Pancreas (tissue), 10 donors: ENCODE results near the gene IL17C. TPM values are rescaled to one million over a fixed set of nuclear protein-coding genes. Genes with fewer than 3 reads are reported as not detected.

Experiments
- ATAC-seq, 4 donors: fragments of 200-7000 bp; cut with Tn5 transposase; one replicate each; pipeline versions ENCODE4 v1.8.0 to v1.9.1; 2020; ENCODE audit warnings: mild to moderate bottlenecking in 4 of 4, moderate library complexity in 4 of 4
- DNase-seq, 6 donors: peaks; one replicate each; pipeline ENCODE4 v3.0.0-alpha.2; 2020
- FAIRE-seq: peaks from 2 replicates; lab custom pipeline; 2012; peaks lifted over from hg19 to GRCh38; lab: Jason Lieb, UNC
- H3K27ac ChIP-seq, 4 donors: fragments of 200-600 bp; sonication (generic); 1 replicate in 3 of 4; 2 replicates in 1 of 4; pipeline versions ENCODE4 v1.5.0 to v1.8.0; 2020
- H3K27me3 ChIP-seq, 4 donors: fragments of 200-600 bp; one replicate each; pipeline ENCODE4 v1.8.0; 2021
- H3K36me3 ChIP-seq, 3 donors: fragments of 200-600 bp; sonication (generic) in 1 of 3; one replicate each; pipeline versions ENCODE4 v1.5.0 to v1.8.0; 2020 to 2021
- H3K4me1 ChIP-seq, 3 donors: fragments of 200-600 bp; one replicate each; pipeline ENCODE4 v1.8.0; 2021
- H3K4me3 ChIP-seq, 4 donors: fragments of 200-600 bp; sonication (generic) in 2 of 4; one replicate each; pipeline versions ENCODE4 v1.5.0 to v1.8.0; 2020 to 2021
- H3K9me3 ChIP-seq, 4 donors: fragments of 200-600 bp; one replicate each; pipeline ENCODE4 v1.8.0; 2021
- CTCF ChIP-seq, 4 donors: fragments of 200-600 bp; sonication (generic) in 3 of 4; IDR thresholded peaks; one replicate each; pipeline versions ENCODE4 v1.5.0 to v1.8.0; 2021; ENCODE audit warnings: antibody characterized with exemption in 4 of 4
- WGBS, 2 donors: extraction: QIAGEN DNeasy Blood & Tissue Kit; methylation state at CpG; one replicate each; pipeline ENCODE4 v1.1.7; 2013; 5-methylcytosine and 5-hydroxymethylcytosine counted together
- intact Hi-C, 3 donors: fragments of 100-400 bp; cut with DNase I; formaldehyde crosslinking; loops; one replicate each; pipeline versions ENCODE4 v1.11.1 to v1.14.2; 2022
- polyA plus RNA-seq, 2 donors: library from polyadenylated mRNA; stranded (reverse); fragments of 200-250 nt; gene quantifications; one replicate each; pipeline ENCODE4 v1.2.3, GENCODE V29; 2013
- total RNA-seq, 6 donors: library from RNA; stranded (reverse); fragmentation: NEBNext Ultra II Directional in 4 of 6; extraction: Animal tissue kit (Norgen Biotek cat#: 25700) in 4 of 6; gene quantifications; one replicate each; pipeline versions ENCODE4 v1.2.1 to v1.2.4, GENCODE V29; 2021 to 2023
- donor health status: healthy with polysubstance abuse.
- donor health status: DM: no; HTN: no; CAD: no; lungs with moderate emphysema.
- donor health status: DM: no; HTN: no; CAD: no.
- donor health status: control.
- donor health status: control.
- donor health status: Bipolar disorder and iron deficiency.
- donor health status: DM: yes; HTN: yes; CAD: no.
- donor health status: DM: no; HTN: no; CAD: no.
- donor health status: DM: no; HTN: no; CAD: no.
- donor health status: DM: yes; HTN: yes; CAD: no.

Gene IL17C
- total and polyA plus RNA-seq, 8 donors = 0.14 TPM; not detected in 7

- no peak for DNase-seq
- Histone ChIP-seq H3K27me3 (no peaks in the 10 kb centered on the region), H3K4me1 (peaks cover 7 to 19% (median 18%) of the 10 kb centered on the region in 3 donors), H3K4me3 (no peak overlapping the region), H3K36me3 (peaks cover 0 to 39% (median 13%) of the 10 kb centered on the region in 3 donors), H3K27ac (no peak overlapping the region), H3K9me3 (no peaks in the 10 kb centered on the region)
- intact Hi-C loops = no loop called here
- WGBS, 2 donors = 87 to 89% methylated on average over 19 of the region's 19 CpGs
- ATAC-seq = no peak
- TF ChIP-seq CTCF (IDR thresholded peaks at IDR 0.05) = no peak
- no peak for FAIRE-seq
Observed at GRCh38 chr16:88622125-88622524, 16.2 kb upstream of the IL17C start.

DNA sequence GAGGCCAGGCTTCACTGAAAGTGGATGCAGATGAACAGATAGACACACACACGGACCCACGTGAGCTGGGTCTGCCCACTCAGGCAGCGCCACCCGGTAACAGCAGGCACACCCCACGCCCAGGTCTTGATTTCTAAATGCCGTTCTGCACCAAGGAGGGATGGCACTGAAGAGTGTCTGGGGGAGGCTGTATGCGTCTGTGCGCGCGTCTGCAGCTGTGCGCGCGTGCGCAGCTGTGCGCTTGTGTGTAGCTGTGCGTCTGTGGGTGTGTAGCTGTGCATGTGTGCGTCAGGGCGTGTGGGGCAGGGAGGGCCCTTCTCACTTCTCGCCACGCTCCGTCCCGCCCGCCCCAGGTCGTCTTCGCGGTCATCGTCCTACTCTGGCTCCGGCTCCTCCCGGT is 15.5 kb upstream of the IL17C start:
- no peak for FAIRE-seq
- TF ChIP-seq CTCF (IDR thresholded peaks at IDR 0.05) = no peak
- intact Hi-C loops = no loop called here
- peaks cover 0 to 39% (median 13%) of the 10 kb centered on the region in 3 donors for H3K36me3 ChIP-seq
- no peaks in the 10 kb centered on the region for H3K27me3 ChIP-seq
- no peak for DNase-seq
- no peak overlapping the region for H3K27ac ChIP-seq
- no peak for ATAC-seq
- 96 to 97% methylated on average over 27 to 29 of the region's 29 CpGs for WGBS, 2 donors
- H3K4me1 ChIP-seq = peaks cover 0 to 11% (median 10%) of the 10 kb centered on the region in 3 donors
- no peaks in the 10 kb centered on the region for H3K9me3 ChIP-seq
- H3K4me3 ChIP-seq = no peak overlapping the region

- Histone ChIP-seq H3K27ac (no peak overlapping the region), H3K27me3 (no peaks in the 10 kb centered on the region), H3K4me1 (peaks cover 0 to 1% (median under 1%) of the 10 kb centered on the region in 3 donors), H3K4me3 (no peak overlapping the region), H3K36me3 (peaks cover 0 to 45% (median 13%) of the 10 kb centered on the region in 3 donors), H3K9me3 (no peaks in the 10 kb centered on the region)
- DNase-seq = peak in 1 of 6 donors; percentile 8
- intact Hi-C loops = no loop called here
- no peak for TF ChIP-seq CTCF (IDR thresholded peaks at IDR 0.05)
- no peak for ATAC-seq
- FAIRE-seq = no peak
- WGBS, 2 donors = 92 to 95% methylated on average over 13 of the region's 13 CpGs
Observed at GRCh38 chr16:88623858-88624257, 14.5 kb upstream of the IL17C start.

GRCh38 chr16:88624481-88624880 is 13.9 kb upstream of the IL17C start:
- H3K27ac ChIP-seq = no peak overlapping the region
- peaks cover 0 to 45% (median 13%) of the 10 kb centered on the region in 3 donors for H3K36me3 ChIP-seq
- H3K27me3 ChIP-seq = no peaks in the 10 kb centered on the region
- FAIRE-seq = no peak
- no peaks in the 10 kb centered on the region for H3K4me1 ChIP-seq
- H3K4me3 ChIP-seq = no peak overlapping the region
- no peak for ATAC-seq
- H3K9me3 ChIP-seq = no peaks in the 10 kb centered on the region
- DNase-seq = peak in 2 of 6 donors; percentile 10 to 72
- intact Hi-C loops = no loop called here
- WGBS, 2 donors = 93 to 95% methylated on average over 18 of the region's 18 CpGs
- TF ChIP-seq CTCF (IDR thresholded peaks at IDR 0.05) = no peak

GRCh38 chr16:88624977-88625576 is 13.3 kb upstream of the IL17C start:
- no peak overlapping the region for H3K4me3 ChIP-seq
- 79 to 88% methylated on average over 17 of the region's 17 CpGs for WGBS, 2 donors
- ATAC-seq = no peak
- no peak for TF ChIP-seq CTCF (IDR thresholded peaks at IDR 0.05)
- no peaks in the 10 kb centered on the region for H3K4me1 ChIP-seq
- DNase-seq = peak in 1 of 6 donors; percentile 10
- FAIRE-seq = no peak
- no peaks in the 10 kb centered on the region for H3K9me3 ChIP-seq
- no peaks in the 10 kb centered on the region for H3K27me3 ChIP-seq
- no peak overlapping the region for H3K27ac ChIP-seq
- intact Hi-C loops = no loop called here
- peaks cover 3 to 45% (median 13%) of the 10 kb centered on the region in 3 donors for H3K36me3 ChIP-seq
